GM19035 (cell line): ENCODE data around the gene BCKDHA.
"Not testable (repeated sequence)": the region's sequence is repeated elsewhere in the genome, so short reads cannot be mapped to it uniquely, and the experiment has no call there.

Source experiments
- ATAC-seq: cut with Tn5 transposase; IDR thresholded peaks from one replicate; pipeline ENCODE4 v1.9.1; 2021; ENCODE audit not compliant: unreplicated experiment

The BCKDHA gene

GRCh38 chr19:41364524-41365391 is 32.9 kb upstream of the BCKDHA start:
- no peak for ATAC-seq

GRCh38 chr19:41366089-41366488 is 31.5 kb upstream of the BCKDHA start:
- ATAC-seq, result no peak

GRCh38 chr19:41367848-41368301 is 29.7 kb upstream of the BCKDHA start:
- ATAC-seq, result no peak

- ATAC-seq, result no peak
Measured at GRCh38 chr19:41369769-41370168, 27.8 kb upstream of the BCKDHA start.

- ATAC-seq, result not testable (repeated sequence)
Measured at GRCh38 chr19:41371119-41371518, 26.5 kb upstream of the BCKDHA start.

- no peak for ATAC-seq
Measured at GRCh38 chr19:41371541-41371940, 26.1 kb upstream of the BCKDHA start.

GRCh38 chr19:41372501-41372900 is 25.1 kb upstream of the BCKDHA start:
- no peak for ATAC-seq

GRCh38 chr19:41373993-41374392 is 23.6 kb upstream of the BCKDHA start:
- ATAC-seq, result no peak

GRCh38 chr19:41376241-41376997 is 21.2 kb upstream of the BCKDHA start, which contains the start of gene TMEM91:
TMEM91 (plus strand) TSS chr19:41376533; CDS start chr19:41378310, 1,777 bp downstream.
- no peak for ATAC-seq

- no peak for ATAC-seq
Measured at GRCh38 chr19:41376998-41377365, 20.6 kb upstream of the BCKDHA start.

GRCh38 chr19:41377977-41378709 is 19.5 kb upstream of the BCKDHA start:
- ATAC-seq, result no peak

GRCh38 chr19:41381536-41381935 is 16.1 kb upstream of the BCKDHA start:
- not testable (repeated sequence) for ATAC-seq

- ATAC-seq, result no peak
Measured at GRCh38 chr19:41384351-41384750, 13.3 kb upstream of the BCKDHA start.

- no peak for ATAC-seq
Measured at GRCh38 chr19:41386442-41386841, 11.2 kb upstream of the BCKDHA start.

- ATAC-seq, result no peak
Measured at GRCh38 chr19:41391618-41392017, 6.0 kb upstream of the BCKDHA start.

- ATAC-seq, result no peak
Measured at GRCh38 chr19:41392775-41393174, 4.8 kb upstream of the BCKDHA start.

- no peak for ATAC-seq
Measured at GRCh38 chr19:41395355-41395754, 2.3 kb upstream of the BCKDHA start.

- ATAC-seq, result no peak
Measured at GRCh38 chr19:41398050-41398418, 416 bp downstream of the BCKDHA start.

- no peak for ATAC-seq
Measured at GRCh38 chr19:41398598-41398997, 980 bp downstream of the BCKDHA start.

- no peak for ATAC-seq
Measured at GRCh38 chr19:41399091-41399490, 1.5 kb downstream of the BCKDHA start.

GRCh38 chr19:41399525-41399924 is 1.9 kb downstream of the BCKDHA start:
- ATAC-seq, result no peak
